ENCODE results near the gene NTSR2. TPM values are rescaled to one million over a fixed set of nuclear protein-coding genes. Genes with fewer than 3 reads are reported as not detected.

Gene NTSR2
- total RNA-seq, 2 experiments from 2014 or later = not detected

DNA sequence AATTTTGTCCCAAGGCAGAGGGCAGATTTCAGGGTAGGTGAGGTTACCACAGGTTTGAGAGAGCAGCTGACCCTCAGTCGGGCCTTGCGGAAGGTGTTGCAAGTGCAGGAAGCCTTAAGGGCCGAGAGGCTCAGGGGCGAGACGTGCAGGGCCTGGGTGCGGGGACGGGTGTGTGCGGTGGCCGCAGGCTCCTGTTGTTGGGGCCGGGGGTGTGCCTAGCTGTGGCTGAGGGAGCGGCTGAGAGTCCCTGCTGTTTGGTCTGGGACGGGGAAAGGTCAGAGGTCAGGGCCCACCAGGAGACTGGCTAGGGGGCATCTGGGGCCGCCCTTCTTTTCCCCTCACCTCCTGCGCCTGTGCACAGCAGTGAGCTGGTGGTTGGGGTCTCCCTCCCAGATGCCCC, 52.5 kb downstream of the NTSR2 start:
- no peak overlapping the region for H3K4me2 ChIP-seq (ENCODE audit: low read length)
- TF ChIP-seq EZH2phosphoT487 (IDR thresholded peaks at IDR 0.05; ENCODE audit: borderline replicate concordance, low read depth, low read length) = no peak
- TF ChIP-seq, protein P1, sequence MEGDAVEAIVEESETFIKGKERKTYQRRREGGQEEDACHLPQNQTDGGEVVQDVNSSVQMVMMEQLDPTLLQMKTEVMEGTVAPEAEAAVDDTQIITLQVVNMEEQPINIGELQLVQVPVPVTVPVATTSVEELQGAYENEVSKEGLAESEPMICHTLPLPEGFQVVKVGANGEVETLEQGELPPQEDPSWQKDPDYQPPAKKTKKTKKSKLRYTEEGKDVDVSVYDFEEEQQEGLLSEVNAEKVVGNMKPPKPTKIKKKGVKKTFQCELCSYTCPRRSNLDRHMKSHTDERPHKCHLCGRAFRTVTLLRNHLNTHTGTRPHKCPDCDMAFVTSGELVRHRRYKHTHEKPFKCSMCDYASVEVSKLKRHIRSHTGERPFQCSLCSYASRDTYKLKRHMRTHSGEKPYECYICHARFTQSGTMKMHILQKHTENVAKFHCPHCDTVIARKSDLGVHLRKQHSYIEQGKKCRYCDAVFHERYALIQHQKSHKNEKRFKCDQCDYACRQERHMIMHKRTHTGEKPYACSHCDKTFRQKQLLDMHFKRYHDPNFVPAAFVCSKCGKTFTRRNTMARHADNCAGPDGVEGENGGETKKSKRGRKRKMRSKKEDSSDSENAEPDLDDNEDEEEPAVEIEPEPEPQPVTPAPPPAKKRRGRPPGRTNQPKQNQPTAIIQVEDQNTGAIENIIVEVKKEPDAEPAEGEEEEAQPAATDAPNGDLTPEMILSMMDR (conservative IDR thresholded peaks at IDR 0.05; ENCODE audit: low read length) = no peak
- DNase-seq (ENCODE audit: low spot score) = no peak
- H3K4me3 ChIP-seq (ENCODE audit: low read depth, low read length, poor library complexity, severe bottlenecking) = no peak overlapping the region
- POLR2A ChIA-PET = no interaction called here
- intact Hi-C loops (cut with micrococcal nuclease; ENCODE audit: unreplicated experiment) = no loop called here
- no peaks in the 10 kb centered on the region for H3K79me2 ChIP-seq (ENCODE audit: insufficient read depth, low read depth, low read length)
- no peaks in the 10 kb centered on the region for H3K4me1 ChIP-seq (ENCODE audit: insufficient read depth, low read length, poor library complexity, severe bottlenecking)
- no peak overlapping the region for H3K27ac ChIP-seq (ENCODE audit: low read depth, low read length, poor library complexity, severe bottlenecking)
- H3K36me3 ChIP-seq (ENCODE audit: insufficient read depth, low read length) = no peaks in the 10 kb centered on the region
- no peaks in the 10 kb centered on the region for H4K20me1 ChIP-seq (ENCODE audit: insufficient read depth, low read length)
- no peak overlapping the region for H2AFZ ChIP-seq (ENCODE audit: low read length)
- H3K9me3 ChIP-seq (ENCODE audit: low read length) = no peaks in the 10 kb centered on the region
- CTCF ChIA-PET (ENCODE audit: unreplicated experiment) = no interaction called here
- no TSS peak for BruUV-seq (replicated peaks)
- H3K9me2 ChIP-seq (ENCODE audit: insufficient read depth, low read length) = no peaks in the 10 kb centered on the region

DNA sequence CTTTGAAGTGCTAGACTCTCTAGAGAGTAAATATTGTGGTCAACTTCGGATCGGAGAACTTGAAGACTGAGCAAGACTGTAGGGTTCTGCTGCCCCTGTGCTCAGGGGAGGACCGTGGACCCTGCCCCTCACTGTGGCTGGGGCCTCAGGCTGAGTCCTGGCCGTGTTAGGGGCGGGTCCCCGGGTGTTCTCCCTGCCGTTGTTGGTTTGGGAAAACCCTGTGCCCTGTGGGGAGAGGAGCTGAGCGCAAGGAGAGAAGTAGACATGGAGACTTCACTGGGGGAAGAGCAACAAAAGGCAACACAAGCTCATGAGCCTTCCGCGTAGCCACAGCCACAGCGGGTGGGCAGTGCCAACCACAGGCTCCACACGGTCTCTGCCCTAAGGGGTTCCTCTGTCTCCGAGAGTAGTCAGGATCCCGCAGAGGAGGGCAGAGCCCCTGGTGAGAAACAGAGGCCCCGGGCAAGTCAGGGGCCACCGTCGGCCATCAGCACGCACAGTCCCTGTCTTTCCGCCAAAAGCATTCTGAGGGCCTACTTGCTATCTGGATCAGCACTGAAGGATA, 53.1 kb downstream of the NTSR2 start:
- Histone ChIP-seq H3K4me1 (ENCODE audit: insufficient read depth, low read length, poor library complexity, severe bottlenecking) (no peaks in the 10 kb centered on the region), H3K79me2 (ENCODE audit: insufficient read depth, low read depth, low read length) (no peaks in the 10 kb centered on the region), H3K4me2 (ENCODE audit: low read length) (no peak overlapping the region), H3K36me3 (ENCODE audit: insufficient read depth, low read length) (no peaks in the 10 kb centered on the region), H4K20me1 (ENCODE audit: insufficient read depth, low read length) (no peaks in the 10 kb centered on the region), H3K4me3 (ENCODE audit: low read depth, low read length, poor library complexity, severe bottlenecking) (no peak overlapping the region), H3K9me2 (ENCODE audit: insufficient read depth, low read length) (no peaks in the 10 kb centered on the region), H3K9me3 (ENCODE audit: low read length) (no peaks in the 10 kb centered on the region), H2AFZ (ENCODE audit: low read length) (no peak overlapping the region), H3K27ac (ENCODE audit: low read depth, low read length, poor library complexity, severe bottlenecking) (no peak overlapping the region)
- POLR2A ChIA-PET = no interaction called here
- no peak for DNase-seq (ENCODE audit: low spot score)
- no TSS peak for BruUV-seq (replicated peaks)
- CTCF ChIA-PET (ENCODE audit: unreplicated experiment) = no interaction called here
- intact Hi-C loops (cut with micrococcal nuclease; ENCODE audit: unreplicated experiment) = no loop called here
- no peak for TF ChIP-seq EZH2phosphoT487 (IDR thresholded peaks at IDR 0.05; ENCODE audit: borderline replicate concordance, low read depth, low read length)
- TF ChIP-seq, protein P1 (conservative IDR thresholded peaks at IDR 0.05; ENCODE audit: low read length) = no peak

DNA sequence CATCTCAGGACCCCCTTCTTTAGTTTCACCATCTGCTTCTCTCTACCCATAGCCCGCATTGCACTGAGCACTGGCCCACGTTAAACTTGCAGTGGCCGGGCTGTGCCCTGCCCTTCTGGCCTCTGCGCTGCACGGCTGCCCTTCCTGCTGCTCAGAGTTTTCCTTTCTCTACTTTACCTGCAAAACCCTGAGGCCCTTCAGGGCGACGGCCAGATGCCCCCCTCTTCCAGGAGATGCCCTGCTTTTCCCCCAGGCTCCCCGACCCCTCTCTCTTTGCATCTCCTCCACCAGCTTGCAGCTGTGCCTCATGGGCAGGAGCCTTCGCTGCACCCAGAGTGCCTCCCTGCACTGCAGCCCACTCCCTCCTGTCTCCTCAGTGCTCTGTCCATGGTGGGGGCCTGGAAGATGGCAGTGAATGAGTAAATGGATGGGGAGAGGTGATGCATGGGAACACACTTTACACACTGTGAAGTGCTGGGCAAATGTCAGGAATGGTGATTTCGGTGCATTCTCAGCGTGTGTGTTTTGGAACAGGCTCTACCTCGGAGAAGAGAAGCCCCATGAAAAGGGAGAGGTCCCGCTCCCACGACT, 53.8 kb downstream of the NTSR2 start:
- Histone ChIP-seq H3K4me3 (ENCODE audit: low read depth, low read length, poor library complexity, severe bottlenecking) (no peak overlapping the region), H3K4me2 (ENCODE audit: low read length) (no peak overlapping the region), H3K36me3 (ENCODE audit: insufficient read depth, low read length) (no peaks in the 10 kb centered on the region), H3K9me3 (ENCODE audit: low read length) (no peaks in the 10 kb centered on the region), H3K79me2 (ENCODE audit: insufficient read depth, low read depth, low read length) (no peaks in the 10 kb centered on the region), H4K20me1 (ENCODE audit: insufficient read depth, low read length) (no peaks in the 10 kb centered on the region), H3K4me1 (ENCODE audit: insufficient read depth, low read length, poor library complexity, severe bottlenecking) (no peaks in the 10 kb centered on the region), H2AFZ (ENCODE audit: low read length) (no peak overlapping the region), H3K27ac (ENCODE audit: low read depth, low read length, poor library complexity, severe bottlenecking) (no peak overlapping the region), H3K9me2 (ENCODE audit: insufficient read depth, low read length) (no peaks in the 10 kb centered on the region)
- DNase-seq (ENCODE audit: low spot score) = no peak
- TF ChIP-seq EZH2phosphoT487 (IDR thresholded peaks at IDR 0.05; ENCODE audit: borderline replicate concordance, low read depth, low read length) = no peak
- TF ChIP-seq, protein P1 (conservative IDR thresholded peaks at IDR 0.05; ENCODE audit: low read length) = no peak
- ChIA-PET POLR2A (no interaction called here), CTCF (ENCODE audit: unreplicated experiment) (no interaction called here)
- BruUV-seq (replicated peaks) = no TSS peak
- intact Hi-C loops (cut with micrococcal nuclease; ENCODE audit: unreplicated experiment) = no loop called here

Measured in OCI-LY7 (cell line).